ENCODE measurements around the gene PUSL1. TPM values are rescaled to one million over a fixed set of nuclear protein-coding genes. Genes with fewer than 3 reads are reported as not detected.

Gene PUSL1
- total RNA-seq, 6 experiments from 2014 or later, result 5.6 to 21.6 (median 8.4) TPM

GRCh38 chr1:1336446-1336845 is 28.0 kb downstream of the PUSL1 start:
- no CpG with 5 or more reads among the region's 26 CpGs for WGBS (ENCODE audit: insufficient coverage, low coverage, low lambda C conversion rate, missing lambda C conversion rate)
- H3K36me3 ChIP-seq, result peaks cover 0 to 15% (median 2%) of the 10 kb centered on the region in 4 donors
- DNase-seq (no peak), ATAC-seq (no peak)
- no peaks in the 10 kb centered on the region for H3K9me3 ChIP-seq
- intact Hi-C loops (cut with DNase I), result no loop called here
- no peak overlapping the region for H3K4me3 ChIP-seq
- H3K27me3 ChIP-seq, result no peaks in the 10 kb centered on the region
- TF ChIP-seq CTCF (IDR thresholded peaks at IDR 0.05) (no peak), POLR2A (IDR thresholded peaks at IDR 0.05) (no peak)
- H3K4me1 ChIP-seq, result peaks cover 0 to 5% (median 0%) of the 10 kb centered on the region in 4 donors
- H3K27ac ChIP-seq, result no peak overlapping the region

- no peak for ATAC-seq
- H3K27ac ChIP-seq, result no peak overlapping the region
- intact Hi-C loops (cut with DNase I), result no loop called here
- H3K27me3 ChIP-seq, result no peaks in the 10 kb centered on the region
- H3K4me1 ChIP-seq, result peaks cover 0 to 5% (median 0%) of the 10 kb centered on the region in 4 donors
- no peaks in the 10 kb centered on the region for H3K9me3 ChIP-seq
- TF ChIP-seq POLR2A (IDR thresholded peaks at IDR 0.05) (no peak), CTCF (IDR thresholded peaks at IDR 0.05) (no peak)
- DNase-seq, result no peak
- H3K4me3 ChIP-seq, result no peak overlapping the region
- H3K36me3 ChIP-seq, result peaks cover 0 to 18% (median 2%) of the 10 kb centered on the region in 4 donors
- WGBS (ENCODE audit: insufficient coverage, low coverage, low lambda C conversion rate, missing lambda C conversion rate), result 72% methylated on average over 5 of the region's 32 CpGs
These were observed 28.8 kb downstream of the PUSL1 start for GRCh38 chr1:1336931-1337792.

- TF ChIP-seq CTCF (IDR thresholded peaks at IDR 0.05) (no peak), POLR2A (IDR thresholded peaks at IDR 0.05) (no peak)
- Histone ChIP-seq H3K9me3 (no peaks in the 10 kb centered on the region), H3K36me3 (peaks cover 0 to 18% (median 2%) of the 10 kb centered on the region in 4 donors), H3K27me3 (no peaks in the 10 kb centered on the region), H3K27ac (no peak overlapping the region), H3K4me3 (no peak overlapping the region), H3K4me1 (no peaks in the 10 kb centered on the region)
- WGBS (ENCODE audit: insufficient coverage, low coverage, low lambda C conversion rate, missing lambda C conversion rate), result 55% methylated on average over 2 of the region's 18 CpGs
- DNase-seq (no peak), ATAC-seq (peak in 3 of 4 donors; percentile 8 to 42 (median 18))
- intact Hi-C loops (cut with DNase I), result no loop called here
These were observed 29.4 kb downstream of the PUSL1 start for GRCh38 chr1:1337793-1338147.

GRCh38 chr1:1338278-1338677 is 29.9 kb downstream of the PUSL1 start:
- TF ChIP-seq CTCF (IDR thresholded peaks at IDR 0.05), result no peak
- intact Hi-C loops (cut with DNase I), result no loop called here
- no CpG with 5 or more reads among the region's 36 CpGs for WGBS (ENCODE audit: insufficient coverage, low coverage, low lambda C conversion rate, missing lambda C conversion rate)
- Histone ChIP-seq H3K27ac (no peak overlapping the region), H3K4me1 (peaks cover 0 to 2% (median 0%) of the 10 kb centered on the region in 4 donors), H3K36me3 (peaks cover 0 to 18% (median 2%) of the 10 kb centered on the region in 4 donors), H3K27me3 (no peaks in the 10 kb centered on the region), H3K4me3 (no peak overlapping the region), H3K9me3 (no peaks in the 10 kb centered on the region)
- ATAC-seq (no peak), DNase-seq (no peak)

Data from right lobe of liver (tissue), 6 donors.